KMS-11 (cell line): ENCODE results near the gene CDSN.

Experiments
- H2AFZ ChIP-seq: fragments of 200-600 bp; sonication (generic); 2 replicates; pipeline ENCODE4 v1.6.1; 2016; ENCODE audit warnings: antibody characterized with exemption, mixed run types, low read depth
- H3K27ac ChIP-seq: fragments of 200-600 bp; sonication (generic); 2 replicates; pipeline ENCODE4 v1.6.1; 2016; ENCODE audit warnings: mild to moderate bottlenecking, mixed run types
- H3K27me3 ChIP-seq: fragments of 200-600 bp; sonication (generic); 2 replicates; pipeline ENCODE4 v1.6.1; 2017; ENCODE audit warnings: mild to moderate bottlenecking, low read depth, mixed run types, moderate library complexity; ENCODE audit not compliant: insufficient read depth
- H3K36me3 ChIP-seq: fragments of 200-600 bp; sonication (generic); 2 replicates; pipeline ENCODE4 v1.6.1; 2017; ENCODE audit warnings: mild to moderate bottlenecking, mixed run types; ENCODE audit not compliant: insufficient read depth
- H3K4me1 ChIP-seq: fragments of 200-600 bp; sonication (generic); 2 replicates; pipeline ENCODE4 v1.6.1; 2016; ENCODE audit warnings: mild to moderate bottlenecking, low read depth, mixed run types; ENCODE audit not compliant: poor library complexity, severe bottlenecking
- H3K4me2 ChIP-seq: fragments of 200-600 bp; sonication (generic); 2 replicates; pipeline ENCODE4 v1.7.0; 2016; ENCODE audit warnings: mild to moderate bottlenecking, mixed run types
- H3K4me3 ChIP-seq: fragments of 200-600 bp; sonication (generic); IDR thresholded peaks from 2 replicates; pipeline ENCODE4 v1.6.1; 2017; ENCODE audit warnings: low read depth, low read length, mixed read lengths; ENCODE audit not compliant: insufficient read depth
- H3K79me2 ChIP-seq: fragments of 200-600 bp; sonication (generic); 2 replicates; pipeline ENCODE4 v1.6.1; 2016; ENCODE audit warnings: low read depth, mixed run types; ENCODE audit not compliant: insufficient read depth
- H3K9ac ChIP-seq: fragments of 200-600 bp; sonication (generic); 2 replicates; pipeline ENCODE4 v1.6.1; 2016; ENCODE audit warnings: mild to moderate bottlenecking, mixed run types
- H4K20me1 ChIP-seq: fragments of 200-600 bp; sonication (generic); 2 replicates; pipeline ENCODE4 v1.6.1; 2016; ENCODE audit warnings: mild to moderate bottlenecking, mixed run types; ENCODE audit not compliant: insufficient read depth
- TF ChIP-seq, protein P1 (sequence below): fragments of 200-600 bp; sonication (generic); conservative IDR thresholded peaks from 2 replicates; pipeline ENCODE4 v1.6.1; 2017; ENCODE audit warnings: low read depth, mild to moderate bottlenecking, antibody characterized with exemption, low read length, moderate library complexity, mixed read lengths

CDSN gene

DNA sequence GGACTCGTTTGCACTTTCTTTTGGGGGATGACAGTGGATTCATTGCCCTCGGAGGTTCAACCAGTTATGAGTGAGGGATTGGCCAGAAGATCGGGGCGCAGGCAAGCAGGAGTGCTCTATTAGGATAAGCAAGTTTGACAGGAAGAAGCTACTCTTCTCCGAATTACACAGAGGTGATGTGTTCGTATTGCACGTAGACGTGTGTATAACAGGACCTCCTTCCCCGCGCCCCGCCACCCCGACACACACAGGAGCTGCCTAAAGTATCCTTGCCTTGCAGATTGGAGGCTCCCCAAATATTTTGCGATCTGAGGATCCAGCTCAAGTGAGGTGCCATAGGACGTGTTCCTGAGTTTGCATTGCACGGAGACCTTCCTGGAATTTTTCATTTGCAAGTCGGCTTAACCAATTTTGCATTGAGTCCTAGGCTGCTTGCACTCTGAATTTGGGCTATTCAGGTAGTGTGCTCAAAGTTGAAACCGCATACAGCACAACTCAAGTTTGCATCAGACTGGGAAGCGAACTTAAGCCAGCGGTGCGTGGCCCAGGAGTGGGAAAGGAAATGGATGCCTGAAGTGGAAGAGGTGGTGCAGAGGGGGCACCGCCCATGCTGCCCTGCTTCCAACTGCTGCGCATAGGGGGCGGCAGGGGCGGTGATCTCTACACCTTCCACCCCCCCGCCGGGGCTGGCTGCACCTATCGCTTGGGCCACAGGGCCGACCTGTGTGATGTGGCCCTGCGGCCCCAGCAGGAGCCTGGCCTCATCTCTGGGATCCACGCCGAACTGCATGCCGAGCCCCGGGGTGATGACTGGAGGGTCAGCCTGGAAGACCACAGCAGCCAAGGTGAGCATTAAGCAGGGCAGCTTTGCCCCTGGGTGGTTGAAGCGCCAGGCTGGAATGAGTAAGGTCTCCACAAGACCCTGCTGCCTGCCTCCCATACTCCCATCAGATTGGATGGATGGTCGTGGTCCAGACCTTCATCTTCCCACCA, 38.9 kb upstream of the CDSN start:
- Histone ChIP-seq H3K4me1 (peaks cover 40% of the 10 kb centered on the region), H3K79me2 (peaks cover 4% of the 10 kb centered on the region; the same call in 1 of the 2 replicates), H3K36me3 (no peaks in the 10 kb centered on the region), H4K20me1 (no peaks in the 10 kb centered on the region), H3K27ac (no peak overlapping the region), H3K27me3 (no peaks in the 10 kb centered on the region), H3K4me2 (peak overlapping the region; percentile 87), H3K4me3 (no peak overlapping the region), H3K9ac (peak overlapping the region; percentile 30; the same call in 1 of the 2 replicates), H2AFZ (peak overlapping the region; percentile 70)
- TF ChIP-seq, protein P1, sequence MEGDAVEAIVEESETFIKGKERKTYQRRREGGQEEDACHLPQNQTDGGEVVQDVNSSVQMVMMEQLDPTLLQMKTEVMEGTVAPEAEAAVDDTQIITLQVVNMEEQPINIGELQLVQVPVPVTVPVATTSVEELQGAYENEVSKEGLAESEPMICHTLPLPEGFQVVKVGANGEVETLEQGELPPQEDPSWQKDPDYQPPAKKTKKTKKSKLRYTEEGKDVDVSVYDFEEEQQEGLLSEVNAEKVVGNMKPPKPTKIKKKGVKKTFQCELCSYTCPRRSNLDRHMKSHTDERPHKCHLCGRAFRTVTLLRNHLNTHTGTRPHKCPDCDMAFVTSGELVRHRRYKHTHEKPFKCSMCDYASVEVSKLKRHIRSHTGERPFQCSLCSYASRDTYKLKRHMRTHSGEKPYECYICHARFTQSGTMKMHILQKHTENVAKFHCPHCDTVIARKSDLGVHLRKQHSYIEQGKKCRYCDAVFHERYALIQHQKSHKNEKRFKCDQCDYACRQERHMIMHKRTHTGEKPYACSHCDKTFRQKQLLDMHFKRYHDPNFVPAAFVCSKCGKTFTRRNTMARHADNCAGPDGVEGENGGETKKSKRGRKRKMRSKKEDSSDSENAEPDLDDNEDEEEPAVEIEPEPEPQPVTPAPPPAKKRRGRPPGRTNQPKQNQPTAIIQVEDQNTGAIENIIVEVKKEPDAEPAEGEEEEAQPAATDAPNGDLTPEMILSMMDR = no peak

DNA sequence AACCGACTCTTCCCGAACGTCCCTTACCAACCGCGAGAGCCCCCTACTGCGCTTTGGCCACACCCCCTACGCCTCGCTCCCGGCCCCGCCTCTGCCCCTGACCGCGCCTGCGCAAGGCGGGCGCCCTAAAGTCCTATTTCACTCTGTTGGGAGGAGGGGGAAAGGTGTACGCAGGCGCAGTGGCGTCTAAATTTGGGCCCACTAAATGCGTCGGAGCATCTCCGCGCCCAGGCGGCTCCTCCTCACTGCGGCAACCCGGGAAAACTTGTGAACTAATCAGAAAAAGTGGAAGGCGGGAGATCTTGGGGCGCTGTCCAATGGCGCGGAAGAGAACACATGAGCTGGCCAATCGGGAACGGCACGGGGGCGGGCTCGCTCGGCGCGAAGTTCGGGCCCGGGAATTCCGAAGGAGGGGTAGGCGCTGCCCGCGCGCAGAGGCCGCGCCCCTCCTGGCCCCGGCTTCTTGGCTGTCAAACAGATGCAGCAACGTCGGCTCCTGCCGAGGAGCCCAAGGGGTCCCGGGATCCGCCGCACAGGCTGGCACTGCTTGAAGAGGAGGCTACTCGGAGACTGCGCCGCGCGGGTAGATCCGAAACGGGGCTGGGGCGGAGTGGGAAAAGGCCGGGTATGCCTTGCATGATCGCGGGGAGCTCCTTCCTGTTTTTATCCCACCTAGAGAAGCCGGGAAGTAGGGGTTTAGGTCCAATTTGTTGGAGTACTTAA, 38.1 kb upstream of the CDSN start, which contains the start of gene TCF19:
Gene TCF19 (plus strand): TSS at position 450 of the 723 bp plus-strand sequence. CDS start 881 bp downstream, outside the sequence.
- Histone ChIP-seq H2AFZ (peak within 1 kb of the TSS; percentile 70), H3K27me3 (no peaks in the 10 kb centered on the region), H3K79me2 (peaks cover 4% of the 10 kb centered on the region; the same call in 1 of the 2 replicates), H4K20me1 (no peaks in the 10 kb centered on the region), H3K4me2 (peak within 1 kb of the TSS; percentile 87), H3K4me1 (peaks cover 31% of the 10 kb centered on the region), H3K36me3 (no peaks in the 10 kb centered on the region), H3K4me3 (no peak within 1 kb of the TSS), H3K27ac (no peak within 1 kb of the TSS), H3K9ac (peak within 1 kb of the TSS; percentile 30; the same call in 1 of the 2 replicates)
- TF ChIP-seq, protein P1 = no peak

DNA sequence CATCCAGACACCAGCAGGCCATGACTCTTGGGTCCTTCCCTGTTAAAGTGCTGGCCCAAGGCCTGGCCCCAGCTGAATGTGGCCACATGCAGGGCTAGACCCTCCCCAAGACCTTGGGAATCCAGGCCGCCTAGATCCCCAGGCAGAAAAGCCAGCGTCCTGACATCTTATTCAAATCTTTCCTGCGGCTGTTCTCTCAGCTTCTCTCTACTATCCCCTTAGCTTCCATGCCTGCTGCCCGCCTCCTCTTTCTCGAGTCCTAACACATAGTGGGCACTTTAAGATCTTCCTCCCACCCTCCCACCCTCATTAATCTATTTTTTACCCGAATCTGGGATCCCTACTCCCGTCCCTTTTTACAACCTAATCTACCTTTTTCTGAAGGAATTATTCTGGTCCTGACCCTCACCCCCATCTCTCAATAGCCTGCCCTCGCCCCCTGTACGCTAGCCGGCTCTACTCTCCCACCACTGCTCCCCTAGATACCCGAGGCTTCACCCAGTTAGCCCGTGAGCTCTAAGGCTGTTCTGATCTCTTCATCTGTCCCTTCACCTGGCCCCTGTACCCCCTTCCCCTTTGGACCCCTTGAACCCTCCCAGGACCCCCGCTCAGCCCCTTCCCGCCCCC, 37.4 kb upstream of the CDSN start, which contains the start of gene CCHCR1:
Gene CCHCR1 (minus strand): TSS at position 290 of the 627 bp plus-strand sequence. CDS start 202 bp downstream, at position 88.
- Histone ChIP-seq H3K4me3 (no peak within 1 kb of the TSS), H2AFZ (peak within 1 kb of the TSS; percentile 70), H3K27ac (no peak within 1 kb of the TSS), H4K20me1 (no peaks in the 10 kb centered on the region), H3K27me3 (no peaks in the 10 kb centered on the region), H3K9ac (peak within 1 kb of the TSS; percentile 30; the same call in 1 of the 2 replicates), H3K79me2 (peaks cover 4% of the 10 kb centered on the region; the same call in 1 of the 2 replicates), H3K4me2 (peak within 1 kb of the TSS; percentile 87; the same call in 1 of the 2 replicates), H3K36me3 (no peaks in the 10 kb centered on the region), H3K4me1 (peaks cover 25% of the 10 kb centered on the region)
- TF ChIP-seq, protein P1 = no peak

DNA sequence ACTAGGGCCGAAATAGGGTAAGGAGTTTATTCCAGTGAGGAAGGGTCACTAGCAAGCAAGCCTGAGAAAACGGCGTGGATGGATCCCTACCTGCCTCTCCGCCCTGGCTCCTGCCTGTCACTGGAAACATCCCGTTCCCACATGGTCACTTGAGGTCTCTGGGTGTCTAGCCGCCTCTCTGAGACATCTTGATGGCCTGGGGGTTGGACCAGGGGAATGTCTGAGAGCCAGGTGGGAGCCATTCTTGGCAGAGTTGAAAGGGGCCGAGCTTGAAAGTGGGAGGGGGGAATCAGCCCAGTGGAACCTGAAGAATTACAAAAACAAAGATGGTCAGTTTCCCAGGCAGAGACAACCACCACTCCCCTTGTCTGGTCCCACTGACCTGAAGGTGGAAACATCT, 36.4 kb upstream of the CDSN start:
- no peak overlapping the region for H3K4me3 ChIP-seq
- H3K27me3 ChIP-seq = no peaks in the 10 kb centered on the region
- no peaks in the 10 kb centered on the region for H3K36me3 ChIP-seq
- TF ChIP-seq, protein P1 = no peak
- no peak overlapping the region for H3K9ac ChIP-seq
- H3K27ac ChIP-seq = no peak overlapping the region
- H4K20me1 ChIP-seq = no peaks in the 10 kb centered on the region
- H2AFZ ChIP-seq = no peak overlapping the region
- H3K4me1 ChIP-seq = peaks cover 23% of the 10 kb centered on the region
- peaks cover 4% of the 10 kb centered on the region; the same call in 1 of the 2 replicates for H3K79me2 ChIP-seq
- H3K4me2 ChIP-seq = no peak overlapping the region
